GM18951 (cell line): ENCODE results near the gene OCSTAMP.

Experiments
- POLR2A ChIP-seq: IDR thresholded peaks from 4 replicates; pipeline ENCODE4 v1.6.1; 2011; ENCODE audit warnings: mild to moderate bottlenecking; ENCODE audit not compliant: insufficient read length, insufficient read depth; ENCODE audit errors: extremely low read depth
- in situ Hi-C: fragments of 300-500 bp; cut with MboI; formaldehyde crosslinking; loops from one replicate; pipeline ENCODE4 v1.12.0; 2022; ENCODE audit warnings: low sequenced_read_pairs, mixed read lengths, inconsistent platforms; ENCODE audit not compliant: unreplicated experiment

The OCSTAMP gene, protein sequence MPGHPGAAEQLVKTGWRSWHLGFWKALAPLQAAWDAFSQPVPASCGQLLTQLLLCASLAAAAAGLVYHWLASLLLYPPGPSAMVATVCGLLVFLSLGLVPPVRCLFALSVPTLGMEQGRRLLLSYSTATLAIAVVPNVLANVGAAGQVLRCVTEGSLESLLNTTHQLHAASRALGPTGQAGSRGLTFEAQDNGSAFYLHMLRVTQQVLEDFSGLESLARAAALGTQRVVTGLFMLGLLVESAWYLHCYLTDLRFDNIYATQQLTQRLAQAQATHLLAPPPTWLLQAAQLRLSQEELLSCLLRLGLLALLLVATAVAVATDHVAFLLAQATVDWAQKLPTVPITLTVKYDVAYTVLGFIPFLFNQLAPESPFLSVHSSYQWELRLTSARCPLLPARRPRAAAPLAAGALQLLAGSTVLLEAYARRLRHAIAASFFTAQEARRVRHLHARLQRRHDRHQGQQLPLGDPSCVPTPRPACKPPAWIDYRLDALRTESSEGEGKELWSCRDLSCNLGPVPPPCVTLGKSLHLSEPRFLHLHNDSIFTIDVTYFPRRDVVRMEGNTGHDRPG

DNA sequence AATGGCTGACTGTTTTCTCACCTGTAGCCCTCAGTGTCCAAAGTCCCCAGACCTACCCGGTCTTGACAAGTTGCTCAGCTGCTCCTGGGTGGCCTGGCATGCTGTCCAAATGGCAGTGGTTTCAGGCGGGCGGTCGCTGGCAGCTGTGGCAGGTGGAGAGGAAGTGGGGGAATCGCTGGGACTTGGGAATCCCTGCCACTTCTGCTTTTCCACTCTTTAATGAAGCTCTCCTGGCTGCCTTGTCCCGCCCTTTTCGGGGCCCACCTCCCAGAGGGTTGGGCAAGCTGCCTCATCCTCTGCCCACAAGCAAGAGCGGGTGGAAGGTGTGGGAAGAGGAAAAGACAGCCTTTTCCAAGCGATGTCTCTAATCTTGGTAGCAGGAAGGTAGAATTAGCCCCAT lies at the start of gene OCSTAMP:
OCSTAMP (minus strand) TSS at position 194 of the 400 bp plus-strand sequence; CDS start at position 100, 94 bp downstream.
- no peak for TF ChIP-seq POLR2A
- in situ Hi-C loops = no loop called here

DNA sequence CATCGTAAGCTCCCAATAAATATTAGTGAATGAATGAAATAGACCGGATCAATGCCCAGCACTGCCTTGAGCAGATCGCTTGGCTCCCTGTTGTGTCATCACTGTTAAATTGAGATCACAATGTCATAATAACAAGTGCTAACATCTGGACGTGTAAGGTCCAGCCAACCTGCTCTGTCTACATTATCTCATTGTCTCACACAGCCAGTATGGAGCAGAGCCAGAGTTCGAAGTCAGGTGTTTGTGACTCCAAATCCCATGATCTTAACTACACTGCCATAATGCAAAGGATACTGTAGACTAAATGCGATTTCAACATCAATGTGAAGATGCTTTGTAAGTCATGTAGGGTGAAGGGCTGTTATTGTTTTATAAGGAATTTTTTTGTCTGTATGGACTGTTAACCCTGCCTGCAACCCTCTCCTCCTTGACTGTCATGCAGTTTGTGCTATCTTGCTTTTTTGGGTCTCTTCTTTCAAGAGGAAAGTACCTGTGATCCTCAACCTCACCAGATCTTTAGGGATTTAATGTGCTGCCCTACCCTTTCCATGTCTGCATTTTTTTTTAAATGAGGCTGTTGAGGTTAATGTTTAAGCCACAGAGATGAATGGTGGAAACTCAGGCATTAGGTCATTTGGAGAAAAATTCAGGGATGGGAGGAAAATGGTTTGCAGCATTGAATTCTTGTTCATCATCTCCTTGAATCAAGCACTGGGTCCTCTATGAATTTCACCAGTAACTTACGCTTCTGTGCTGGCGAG lies 49.0 kb upstream of the OCSTAMP start:
- no peak for TF ChIP-seq POLR2A
- in situ Hi-C loops = no loop called here

DNA sequence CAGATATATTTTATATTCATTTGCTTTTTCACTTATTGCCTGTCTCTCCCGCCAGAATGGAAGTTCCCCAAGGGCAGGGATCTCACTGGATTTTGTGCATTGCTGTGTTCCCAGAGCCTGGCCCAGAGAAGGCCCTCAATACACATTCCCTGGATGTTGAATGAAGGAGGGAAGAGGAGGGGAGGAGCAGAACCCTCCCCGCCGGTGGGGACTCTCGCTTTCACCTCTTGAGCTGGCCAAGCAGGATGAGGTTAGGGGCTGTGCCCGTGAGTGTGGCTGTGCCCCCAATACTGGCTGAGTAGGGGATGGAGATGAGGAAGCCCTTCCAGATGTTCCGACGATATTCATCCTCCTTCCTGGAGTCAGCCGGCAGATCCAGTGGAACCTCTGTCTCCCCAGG lies 45.5 kb upstream of the OCSTAMP start:
- TF ChIP-seq POLR2A = no peak
- in situ Hi-C loops = no loop called here

DNA sequence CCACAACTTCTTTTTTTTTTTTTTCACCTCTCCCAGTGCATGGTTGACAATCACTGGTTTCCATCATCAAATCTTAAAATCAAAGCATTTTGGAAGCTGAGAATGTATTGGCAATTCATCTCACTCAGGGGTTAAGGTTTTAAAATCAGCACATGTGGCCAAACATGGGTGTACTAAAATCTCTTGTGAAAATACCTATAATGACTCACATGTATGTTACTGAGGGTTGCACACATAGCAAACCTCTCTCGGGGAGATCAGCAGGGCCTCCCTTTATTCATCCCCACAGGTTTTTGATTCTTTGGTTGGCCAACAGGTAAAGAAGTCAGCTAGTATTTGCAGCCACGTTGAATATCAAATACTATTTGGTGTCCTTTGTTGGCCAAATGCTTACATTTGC lies 44.3 kb upstream of the OCSTAMP start:
- in situ Hi-C loops = no loop called here
- no peak for TF ChIP-seq POLR2A

DNA sequence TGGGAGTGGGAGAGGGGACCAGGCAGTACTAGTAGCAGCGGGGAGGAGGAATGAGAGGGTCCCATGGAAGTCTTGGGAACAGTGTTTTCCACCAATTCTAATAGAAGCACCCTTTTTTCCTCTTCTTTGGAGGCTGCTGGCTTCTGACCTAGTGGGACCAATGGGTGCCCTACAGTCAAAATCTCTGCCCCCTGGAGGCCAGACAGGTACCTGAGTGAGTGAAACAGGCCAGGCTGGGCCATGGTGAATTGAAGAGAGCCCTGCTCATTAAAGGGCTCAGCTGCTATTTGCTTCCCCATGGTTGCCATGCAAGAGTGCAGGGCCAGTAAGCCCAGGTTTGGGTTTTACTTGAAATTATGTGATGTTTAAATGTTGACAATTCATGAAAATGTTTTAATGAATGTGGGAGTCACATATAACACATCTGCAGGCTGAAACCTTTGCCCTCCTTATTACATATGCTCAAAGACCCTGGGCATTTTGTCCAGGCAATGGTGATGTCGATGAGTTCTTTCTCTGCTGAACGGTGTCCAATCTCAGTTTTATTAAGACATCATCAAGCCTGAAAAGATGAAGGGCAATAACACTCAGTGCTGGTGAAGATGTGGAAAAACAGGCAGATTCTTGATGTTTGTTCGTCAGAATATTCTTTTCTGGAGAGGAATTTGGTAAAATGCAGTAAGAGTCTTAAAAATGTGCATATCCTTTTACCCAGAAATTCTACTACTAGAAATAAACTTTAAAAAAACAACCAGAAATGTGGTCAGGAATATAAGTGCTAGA lies 42.3 kb upstream of the OCSTAMP start:
- TF ChIP-seq POLR2A = no peak

DNA sequence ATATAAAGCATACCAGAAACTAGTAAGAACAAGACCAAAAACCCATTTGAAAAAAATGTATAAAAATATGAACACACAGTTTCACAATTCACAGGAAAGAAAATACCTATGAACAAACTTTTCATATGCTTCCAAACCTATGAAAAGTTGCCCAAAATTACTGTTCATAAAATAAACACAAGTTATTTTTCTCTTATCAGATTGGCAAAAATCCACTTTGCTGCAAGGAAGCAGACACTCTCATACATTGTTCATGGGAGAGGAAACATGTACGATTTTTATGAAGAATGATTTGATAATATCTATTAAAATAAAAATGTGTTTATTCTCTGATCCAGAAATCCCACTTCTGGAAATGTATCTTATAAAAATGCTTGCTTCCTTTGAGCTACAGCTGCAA lies 40.0 kb upstream of the OCSTAMP start:
- in situ Hi-C loops = no loop called here
- TF ChIP-seq POLR2A = no peak

More for the DNA sequence above, 42.3 kb upstream of the OCSTAMP start:
- in situ Hi-C loops = no loop called here

DNA sequence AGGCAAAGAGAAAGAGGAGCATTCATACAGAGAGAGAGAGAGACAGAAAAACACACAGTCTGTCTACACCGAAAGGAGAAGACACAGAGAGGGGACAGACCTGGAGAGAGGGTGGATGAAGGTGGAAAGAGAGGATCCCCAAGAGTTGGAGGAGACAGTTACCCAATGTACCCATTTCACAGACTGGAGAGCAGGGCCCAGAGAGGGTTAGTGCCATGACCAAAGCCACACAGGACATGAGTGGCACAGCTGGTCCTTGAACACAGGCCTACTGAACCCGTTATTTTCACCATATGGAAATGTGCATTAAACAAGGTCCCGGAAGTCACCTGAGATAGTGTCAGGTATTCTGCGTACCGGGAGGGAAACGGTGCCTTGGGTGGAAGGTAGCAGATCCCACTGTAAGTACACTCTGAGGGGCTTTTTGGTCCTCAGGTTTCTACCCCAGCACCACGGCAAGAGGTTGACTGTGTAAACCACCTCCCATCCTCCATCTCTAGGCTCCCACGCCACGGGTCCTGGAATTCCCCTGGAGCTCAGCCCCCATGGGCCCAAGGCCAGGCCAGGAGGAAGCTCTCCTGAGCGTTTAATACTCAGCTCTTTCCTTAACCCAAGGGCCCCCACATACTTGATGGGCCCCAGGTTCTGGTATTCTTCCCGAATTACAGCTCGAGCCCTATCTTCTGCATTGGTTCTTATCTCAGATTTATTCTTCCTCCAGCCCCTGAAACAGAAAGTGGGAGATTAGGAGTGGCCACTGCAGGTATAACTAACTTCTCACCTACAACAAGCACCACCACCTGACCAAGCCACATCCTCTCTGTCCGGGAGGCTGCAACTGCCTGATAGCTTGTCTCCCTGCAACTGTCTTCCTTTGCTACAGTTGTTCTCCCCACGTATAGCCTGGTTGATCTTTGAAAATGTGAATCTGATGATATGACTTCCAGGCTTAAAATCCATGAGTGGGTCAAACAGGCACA lies 38.4 kb upstream of the OCSTAMP start:
- in situ Hi-C loops = no loop called here
- no peak for TF ChIP-seq POLR2A

DNA sequence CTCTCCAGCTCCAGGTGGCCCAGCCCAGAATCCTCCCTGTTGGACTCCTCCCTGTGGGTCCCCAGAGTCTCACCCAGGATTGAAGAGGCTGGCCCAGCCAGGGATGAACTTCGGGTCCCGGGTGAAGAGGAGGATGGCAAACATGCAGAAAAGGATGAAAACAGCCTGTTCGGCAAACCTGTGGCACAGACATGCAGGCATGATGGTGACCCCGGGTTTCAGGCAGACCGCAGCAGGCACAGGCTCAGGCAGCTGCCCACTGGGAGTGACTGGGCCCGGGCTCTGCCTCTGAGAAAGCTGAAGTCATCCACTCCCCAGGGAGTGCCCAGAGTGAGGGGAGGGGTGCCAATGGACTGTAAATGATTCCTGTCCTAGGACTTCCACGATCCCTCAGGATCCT lies 37.5 kb upstream of the OCSTAMP start:
- in situ Hi-C loops = no loop called here
- TF ChIP-seq POLR2A = no peak

DNA sequence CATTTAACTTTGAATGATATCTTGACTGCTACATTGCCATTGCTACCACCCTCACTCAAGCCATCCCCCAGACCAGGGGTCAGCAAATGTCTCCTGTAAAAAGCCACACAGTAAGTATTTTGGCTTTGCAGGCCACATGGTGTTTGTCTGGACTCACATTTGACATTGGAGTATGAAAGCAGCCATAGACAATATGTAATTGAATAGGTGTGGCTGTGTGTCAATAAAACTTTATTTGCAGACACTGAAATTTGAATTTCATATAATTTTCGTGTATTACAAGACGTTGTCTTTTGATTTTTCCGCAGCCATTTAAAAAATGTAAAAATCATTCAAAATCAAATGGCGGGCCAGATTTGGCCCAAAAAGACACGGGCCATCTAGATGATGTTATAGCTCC lies 36.3 kb upstream of the OCSTAMP start:
- in situ Hi-C loops = no loop called here
- no peak for TF ChIP-seq POLR2A

DNA sequence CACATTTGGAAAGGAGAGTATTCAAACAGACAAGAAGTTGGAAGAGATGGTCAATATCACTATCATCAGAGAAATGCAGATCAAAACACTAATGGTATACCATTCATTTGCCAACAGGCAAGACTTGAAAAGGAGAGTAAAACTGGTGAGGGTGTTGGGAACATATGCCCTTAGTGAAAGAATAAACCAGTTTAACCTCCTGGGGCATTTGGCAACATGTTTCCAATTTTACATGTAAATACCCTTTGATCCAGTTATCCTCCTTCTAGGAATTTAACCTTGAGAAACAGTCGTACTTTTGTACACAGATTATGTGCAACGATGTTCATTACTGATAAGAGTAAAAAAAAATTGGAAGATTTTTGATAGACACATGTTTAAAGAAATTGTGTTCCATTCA lies 34.1 kb upstream of the OCSTAMP start:
- no peak for TF ChIP-seq POLR2A
- in situ Hi-C loops = no loop called here

DNA sequence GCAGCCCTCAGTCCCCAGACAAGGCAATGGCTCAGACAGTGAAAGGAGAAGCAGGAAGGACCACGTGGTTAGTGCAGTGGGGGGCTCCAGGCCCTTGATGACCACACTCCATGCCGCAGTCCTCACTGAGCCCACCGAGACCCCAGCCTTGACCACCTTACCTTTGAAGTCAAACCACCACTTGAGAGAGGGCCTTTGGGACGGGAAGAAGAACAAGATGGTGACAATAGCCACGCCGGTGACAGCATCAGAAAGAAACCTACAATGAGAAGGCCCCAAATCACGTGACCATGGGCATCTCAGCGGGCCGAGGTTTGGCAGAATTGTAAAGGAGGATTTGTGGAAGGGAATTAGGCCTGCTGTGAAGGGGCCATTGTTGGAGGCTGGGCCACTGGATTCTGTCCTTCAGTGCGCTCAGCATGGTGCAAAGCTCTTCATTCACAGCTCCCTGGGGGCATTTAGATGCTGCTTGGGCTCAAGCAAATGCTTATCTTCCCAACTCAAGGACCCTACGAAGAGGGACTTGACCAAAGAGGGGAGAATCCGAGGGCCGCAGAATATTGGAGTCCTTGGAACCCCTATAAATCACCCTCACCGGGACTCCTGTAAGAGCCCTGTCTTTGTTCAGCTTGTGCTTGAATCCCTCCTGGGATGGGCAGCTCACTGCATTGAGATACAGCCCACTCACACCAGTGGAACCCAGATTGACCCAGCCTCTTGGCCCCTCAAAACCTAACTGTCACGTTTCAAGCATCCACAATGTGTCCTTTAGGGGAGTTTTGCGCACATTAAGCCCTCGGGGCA lies 33.2 kb upstream of the OCSTAMP start:
- in situ Hi-C loops = no loop called here
- TF ChIP-seq POLR2A = no peak
